Prostate gland (tissue), 2 donors: Measurements from ENCODE around the gene CTH.

Experiments
- CTCF ChIP-seq, 4 experiments: fragments of 200-600 bp in 2 of 4; fragments of 450-650 bp in 2 of 4; sonication (generic) in 2 of 4; IDR thresholded peaks; 1 replicate in 3 of 4; 2 replicates in 1 of 4; pipeline ENCODE4 v1.5.1; 2016 to 2019; ENCODE audit warnings: antibody characterized with exemption in 4 of 4, mild to moderate bottlenecking in 2 of 4, moderate library complexity in 2 of 4
- POLR2AphosphoS5 ChIP-seq: sonication (generic); formaldehyde crosslinking; IDR thresholded peaks from one replicate; pipeline ENCODE4 v1.6.1; 2017; ENCODE audit warnings: antibody characterized with exemption

- TF ChIP-seq CTCF (IDR thresholded peaks at IDR 0.05): no peak
- no peak for TF ChIP-seq POLR2AphosphoS5
Observed at GRCh38 chr1:70467531-70467930, 56.5 kb downstream of the CTH start.
